ENCODE measurements around the gene RBFOX2.
A peak's percentile ranks its signal among the peaks of the same experiment; 100 is the strongest.

RBFOX2 gene

GRCh38 chr22:35734517-35734827, 294.2 kb downstream of the RBFOX2 start:
- no peak for DNase-seq (ENCODE audit: low spot score)

- no peak for DNase-seq (ENCODE audit: low spot score)
Observed at GRCh38 chr22:35733791-35734516, 294.7 kb downstream of the RBFOX2 start.

- no peak for DNase-seq (ENCODE audit: low spot score)
Observed at GRCh38 chr22:35733036-35733435, 295.6 kb downstream of the RBFOX2 start.

GRCh38 chr22:35732116-35732515, 296.5 kb downstream of the RBFOX2 start:
- DNase-seq (ENCODE audit: low spot score) = no peak

GRCh38 chr22:35731321-35731720, 297.3 kb downstream of the RBFOX2 start:
- DNase-seq (ENCODE audit: low spot score) = no peak

GRCh38 chr22:35729309-35729698, 299.3 kb downstream of the RBFOX2 start:
- no peak for DNase-seq (ENCODE audit: low spot score)

- no peak for DNase-seq (ENCODE audit: low spot score)
Observed at GRCh38 chr22:35728639-35729308, 299.9 kb downstream of the RBFOX2 start.

- DNase-seq (ENCODE audit: low spot score) = no peak
Observed at GRCh38 chr22:35727436-35727835, 301.2 kb downstream of the RBFOX2 start.

GRCh38 chr22:35726933-35727332, 301.7 kb downstream of the RBFOX2 start:
- DNase-seq (ENCODE audit: low spot score) = no peak

- DNase-seq (ENCODE audit: low spot score) = no peak
Observed at GRCh38 chr22:35726398-35726797, 302.2 kb downstream of the RBFOX2 start.

- no peak for DNase-seq (ENCODE audit: low spot score)
Observed at GRCh38 chr22:35725521-35725920, 303.1 kb downstream of the RBFOX2 start.

- no peak for DNase-seq (ENCODE audit: low spot score)
Observed at GRCh38 chr22:35721960-35722359, 306.7 kb downstream of the RBFOX2 start.

- DNase-seq (ENCODE audit: low spot score) = no peak
Observed at GRCh38 chr22:35719212-35719875, 309.3 kb downstream of the RBFOX2 start.

- no peak for DNase-seq (ENCODE audit: low spot score)
Observed at GRCh38 chr22:35717572-35717971, 311.1 kb downstream of the RBFOX2 start, which contains the start of gene APOL5. TSS of gene APOL5 (plus strand) at chr22:35717872. CDS start at chr22:35717872, 0 bp downstream.

- DNase-seq (ENCODE audit: low spot score) = no peak
Observed at GRCh38 chr22:35712672-35713071, 316.0 kb downstream of the RBFOX2 start.

GRCh38 chr22:35711336-35711735, 317.3 kb downstream of the RBFOX2 start:
- no peak for DNase-seq (ENCODE audit: low spot score)

- DNase-seq (ENCODE audit: low spot score) = no peak
Observed at GRCh38 chr22:35708917-35709316, 319.7 kb downstream of the RBFOX2 start.

- no peak for DNase-seq (ENCODE audit: low spot score)
Observed at GRCh38 chr22:35708453-35708852, 320.2 kb downstream of the RBFOX2 start.

- no peak for DNase-seq (ENCODE audit: low spot score)
Observed at GRCh38 chr22:35705141-35705540, 323.5 kb downstream of the RBFOX2 start.

GRCh38 chr22:35703861-35704584, 324.6 kb downstream of the RBFOX2 start:
- no peak for DNase-seq (ENCODE audit: low spot score)

- DNase-seq (ENCODE audit: low spot score) = peak; percentile 45
Observed at GRCh38 chr22:35699852-35700251, 328.8 kb downstream of the RBFOX2 start.

- no peak for DNase-seq (ENCODE audit: low spot score)
Observed at GRCh38 chr22:35697142-35697541, 331.5 kb downstream of the RBFOX2 start.

- DNase-seq (ENCODE audit: low spot score) = no peak
Observed at GRCh38 chr22:35695202-35695601, 333.4 kb downstream of the RBFOX2 start.
